DND-41 (cell line): Measurements from ENCODE around the gene DIS3L2.
"Not testable (repeated sequence)": the region's sequence is repeated elsewhere in the genome, so short reads cannot be mapped to it uniquely, and the experiment has no call there.

Experiments used
- CTCF ChIP-seq: IDR thresholded peaks from 2 replicates; pipeline ENCODE4 v1.5.1; 2012; ENCODE audit warnings: borderline replicate concordance, low read length, moderate library complexity, mild to moderate bottlenecking; ENCODE audit not compliant: poor library complexity, severe bottlenecking; ENCODE audit errors: extremely low read depth
- EZH2 ChIP-seq: IDR thresholded peaks from 3 replicates; pipeline ENCODE4 v1.6.1; 2012; ENCODE audit warnings: borderline replicate concordance, low read depth, mild to moderate bottlenecking, moderate library complexity, low read length, inconsistent platforms; ENCODE audit not compliant: severe bottlenecking

- not testable (repeated sequence) for TF ChIP-seq CTCF, EZH2
Measured at GRCh38 chr2:232338094-232338758, 376.7 kb downstream of the DIS3L2 start.
